Panc1 (cell line): ENCODE data around the gene ABTB2.

Source experiments
- POLR2AphosphoS5 ChIP-seq: IDR thresholded peaks from 2 replicates; pipeline ENCODE4 v1.6.1; 2012; ENCODE audit warnings: mild to moderate bottlenecking, low read depth, low read length, moderate library complexity
- SIN3A ChIP-seq: IDR thresholded peaks from 2 replicates; pipeline ENCODE4 v1.6.1; 2012; ENCODE audit warnings: low read depth, mild to moderate bottlenecking, low read length, moderate library complexity, borderline replicate concordance; ENCODE audit not compliant: insufficient read depth
- TF ChIP-seq, protein P1 (sequence below): fragments of 450-650 bp; IDR thresholded peaks from 2 replicates; pipeline ENCODE4 v1.5.1; 2017; ENCODE audit warnings: mild to moderate bottlenecking
- TF ChIP-seq, protein P2 (sequence below), 2 experiments: IDR thresholded peaks; 2 replicates each; pipeline ENCODE4 v1.6.1; 2011 to 2012; ENCODE audit warnings: low read depth in 2 of 2, control low read depth in 1 of 2, low read length in 1 of 2, mild to moderate bottlenecking in 1 of 2, moderate library complexity in 1 of 2; ENCODE audit not compliant: insufficient read depth in 1 of 2

DNA sequence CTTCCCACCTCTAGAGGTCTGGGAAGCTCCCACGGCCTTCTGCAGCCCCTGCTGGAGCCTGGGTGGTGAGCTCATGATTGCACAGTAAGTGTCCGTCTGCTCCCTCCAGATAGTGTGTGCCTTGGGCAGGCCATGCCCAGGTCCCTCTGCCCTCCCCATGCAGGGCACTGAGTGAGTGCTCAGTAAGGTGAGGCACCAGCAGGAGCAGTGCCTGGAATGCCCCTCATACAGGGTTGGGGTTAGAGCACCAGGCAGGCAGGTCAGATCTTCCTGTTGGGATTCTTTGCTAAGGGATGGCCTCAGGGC, 202.1 kb downstream of the ABTB2 start:
- TF ChIP-seq, protein P1, sequence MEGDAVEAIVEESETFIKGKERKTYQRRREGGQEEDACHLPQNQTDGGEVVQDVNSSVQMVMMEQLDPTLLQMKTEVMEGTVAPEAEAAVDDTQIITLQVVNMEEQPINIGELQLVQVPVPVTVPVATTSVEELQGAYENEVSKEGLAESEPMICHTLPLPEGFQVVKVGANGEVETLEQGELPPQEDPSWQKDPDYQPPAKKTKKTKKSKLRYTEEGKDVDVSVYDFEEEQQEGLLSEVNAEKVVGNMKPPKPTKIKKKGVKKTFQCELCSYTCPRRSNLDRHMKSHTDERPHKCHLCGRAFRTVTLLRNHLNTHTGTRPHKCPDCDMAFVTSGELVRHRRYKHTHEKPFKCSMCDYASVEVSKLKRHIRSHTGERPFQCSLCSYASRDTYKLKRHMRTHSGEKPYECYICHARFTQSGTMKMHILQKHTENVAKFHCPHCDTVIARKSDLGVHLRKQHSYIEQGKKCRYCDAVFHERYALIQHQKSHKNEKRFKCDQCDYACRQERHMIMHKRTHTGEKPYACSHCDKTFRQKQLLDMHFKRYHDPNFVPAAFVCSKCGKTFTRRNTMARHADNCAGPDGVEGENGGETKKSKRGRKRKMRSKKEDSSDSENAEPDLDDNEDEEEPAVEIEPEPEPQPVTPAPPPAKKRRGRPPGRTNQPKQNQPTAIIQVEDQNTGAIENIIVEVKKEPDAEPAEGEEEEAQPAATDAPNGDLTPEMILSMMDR: no peak
- no peak for TF ChIP-seq POLR2AphosphoS5
- TF ChIP-seq, protein P2, sequence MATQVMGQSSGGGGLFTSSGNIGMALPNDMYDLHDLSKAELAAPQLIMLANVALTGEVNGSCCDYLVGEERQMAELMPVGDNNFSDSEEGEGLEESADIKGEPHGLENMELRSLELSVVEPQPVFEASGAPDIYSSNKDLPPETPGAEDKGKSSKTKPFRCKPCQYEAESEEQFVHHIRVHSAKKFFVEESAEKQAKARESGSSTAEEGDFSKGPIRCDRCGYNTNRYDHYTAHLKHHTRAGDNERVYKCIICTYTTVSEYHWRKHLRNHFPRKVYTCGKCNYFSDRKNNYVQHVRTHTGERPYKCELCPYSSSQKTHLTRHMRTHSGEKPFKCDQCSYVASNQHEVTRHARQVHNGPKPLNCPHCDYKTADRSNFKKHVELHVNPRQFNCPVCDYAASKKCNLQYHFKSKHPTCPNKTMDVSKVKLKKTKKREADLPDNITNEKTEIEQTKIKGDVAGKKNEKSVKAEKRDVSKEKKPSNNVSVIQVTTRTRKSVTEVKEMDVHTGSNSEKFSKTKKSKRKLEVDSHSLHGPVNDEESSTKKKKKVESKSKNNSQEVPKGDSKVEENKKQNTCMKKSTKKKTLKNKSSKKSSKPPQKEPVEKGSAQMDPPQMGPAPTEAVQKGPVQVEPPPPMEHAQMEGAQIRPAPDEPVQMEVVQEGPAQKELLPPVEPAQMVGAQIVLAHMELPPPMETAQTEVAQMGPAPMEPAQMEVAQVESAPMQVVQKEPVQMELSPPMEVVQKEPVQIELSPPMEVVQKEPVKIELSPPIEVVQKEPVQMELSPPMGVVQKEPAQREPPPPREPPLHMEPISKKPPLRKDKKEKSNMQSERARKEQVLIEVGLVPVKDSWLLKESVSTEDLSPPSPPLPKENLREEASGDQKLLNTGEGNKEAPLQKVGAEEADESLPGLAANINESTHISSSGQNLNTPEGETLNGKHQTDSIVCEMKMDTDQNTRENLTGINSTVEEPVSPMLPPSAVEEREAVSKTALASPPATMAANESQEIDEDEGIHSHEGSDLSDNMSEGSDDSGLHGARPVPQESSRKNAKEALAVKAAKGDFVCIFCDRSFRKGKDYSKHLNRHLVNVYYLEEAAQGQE (IDR thresholded peaks at IDR 0.05; ENCODE audit: insufficient read depth in 1 of 2, low read depth in 2 of 2, low read length in 1 of 2): no peak
- no peak for TF ChIP-seq SIN3A
